Measurements from ENCODE around the gene ERGIC3. TPM values are rescaled to one million over a fixed set of nuclear protein-coding genes. Genes with fewer than 3 reads are reported as not detected.

The ERGIC3 gene
- total RNA-seq, 4 donors from 2014 or later: 124 to 310 (median 195) TPM

DNA sequence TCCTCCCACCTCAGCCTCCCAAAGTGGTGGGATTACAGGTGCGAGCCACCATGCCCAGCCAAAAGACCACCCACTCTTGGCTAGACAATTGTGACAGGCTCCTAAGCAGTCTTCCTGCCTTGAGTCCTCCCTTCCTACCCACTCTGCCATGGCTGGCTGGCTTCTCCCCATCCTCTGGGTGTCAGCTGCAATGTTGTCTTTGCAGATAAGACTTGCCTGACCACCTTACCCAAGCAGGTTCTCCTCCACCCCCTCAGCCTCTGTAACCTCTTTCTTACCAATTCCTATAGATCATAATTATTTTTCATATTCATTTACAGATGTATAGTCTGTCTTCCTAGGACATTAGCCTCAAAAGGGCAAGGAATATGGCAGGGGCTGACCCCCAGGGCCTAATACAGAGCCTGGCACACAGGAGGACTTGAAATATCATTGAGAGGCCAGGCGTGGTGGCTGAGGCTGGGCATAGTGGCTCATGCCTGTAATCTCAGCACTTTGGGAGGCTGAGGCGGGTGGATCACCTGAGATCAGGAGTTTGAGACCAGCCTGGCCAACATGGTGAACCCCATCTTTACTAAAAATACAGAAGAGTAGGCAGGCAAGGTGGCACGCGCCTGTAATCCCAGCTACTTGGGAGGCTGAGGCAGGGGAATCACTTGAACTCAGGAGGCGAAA is 45.0 kb downstream of the ERGIC3 start:
- TF ChIP-seq, protein P1, sequence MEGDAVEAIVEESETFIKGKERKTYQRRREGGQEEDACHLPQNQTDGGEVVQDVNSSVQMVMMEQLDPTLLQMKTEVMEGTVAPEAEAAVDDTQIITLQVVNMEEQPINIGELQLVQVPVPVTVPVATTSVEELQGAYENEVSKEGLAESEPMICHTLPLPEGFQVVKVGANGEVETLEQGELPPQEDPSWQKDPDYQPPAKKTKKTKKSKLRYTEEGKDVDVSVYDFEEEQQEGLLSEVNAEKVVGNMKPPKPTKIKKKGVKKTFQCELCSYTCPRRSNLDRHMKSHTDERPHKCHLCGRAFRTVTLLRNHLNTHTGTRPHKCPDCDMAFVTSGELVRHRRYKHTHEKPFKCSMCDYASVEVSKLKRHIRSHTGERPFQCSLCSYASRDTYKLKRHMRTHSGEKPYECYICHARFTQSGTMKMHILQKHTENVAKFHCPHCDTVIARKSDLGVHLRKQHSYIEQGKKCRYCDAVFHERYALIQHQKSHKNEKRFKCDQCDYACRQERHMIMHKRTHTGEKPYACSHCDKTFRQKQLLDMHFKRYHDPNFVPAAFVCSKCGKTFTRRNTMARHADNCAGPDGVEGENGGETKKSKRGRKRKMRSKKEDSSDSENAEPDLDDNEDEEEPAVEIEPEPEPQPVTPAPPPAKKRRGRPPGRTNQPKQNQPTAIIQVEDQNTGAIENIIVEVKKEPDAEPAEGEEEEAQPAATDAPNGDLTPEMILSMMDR (IDR thresholded peaks at IDR 0.05): no peak
- no peak for TF ChIP-seq POLR2A (IDR thresholded peaks at IDR 0.05)
- Histone ChIP-seq H3K27ac (no peak overlapping the region), H3K36me3 (no peaks in the 10 kb centered on the region), H3K4me3 (no peak overlapping the region), H3K4me1 (no peaks in the 10 kb centered on the region), H3K27me3 (no peaks in the 10 kb centered on the region), H3K9me3 (no peaks in the 10 kb centered on the region)
- no peak for DNase-seq
- intact Hi-C loops (cut with DNase I; ENCODE audit: low total_unique reads): no loop called here

GRCh38 chr20:35587436-35587835 is 45.6 kb downstream of the ERGIC3 start:
- TF ChIP-seq, protein P1 (IDR thresholded peaks at IDR 0.05): no peak
- TF ChIP-seq POLR2A (IDR thresholded peaks at IDR 0.05): no peak
- Histone ChIP-seq H3K4me1 (no peaks in the 10 kb centered on the region), H3K9me3 (no peaks in the 10 kb centered on the region), H3K4me3 (no peak overlapping the region), H3K27ac (no peak overlapping the region), H3K36me3 (no peaks in the 10 kb centered on the region), H3K27me3 (no peaks in the 10 kb centered on the region)
- DNase-seq: no peak
- intact Hi-C loops (cut with DNase I; ENCODE audit: low total_unique reads): no loop called here

- no peak for TF ChIP-seq POLR2A (IDR thresholded peaks at IDR 0.05)
- TF ChIP-seq, protein P1 (IDR thresholded peaks at IDR 0.05): no peak
Measured at GRCh38 chr20:35588397-35588796, 46.5 kb downstream of the ERGIC3 start.

GRCh38 chr20:35592339-35592974 is 50.6 kb downstream of the ERGIC3 start:
- intact Hi-C loops (cut with DNase I; ENCODE audit: low total_unique reads): no loop called here
- no peaks in the 10 kb centered on the region for H3K4me1 ChIP-seq
- H3K27me3 ChIP-seq: no peaks in the 10 kb centered on the region
- no peak overlapping the region for H3K4me3 ChIP-seq
- no peaks in the 10 kb centered on the region for H3K9me3 ChIP-seq
- no peak for DNase-seq
- no peak for TF ChIP-seq POLR2A (IDR thresholded peaks at IDR 0.05)
- TF ChIP-seq, protein P1 (IDR thresholded peaks at IDR 0.05): no peak
- H3K36me3 ChIP-seq: no peaks in the 10 kb centered on the region
- no peak overlapping the region for H3K27ac ChIP-seq

More at GRCh38 chr20:35588397-35588796, 46.5 kb downstream of the ERGIC3 start:
- Histone ChIP-seq H3K4me1 (no peaks in the 10 kb centered on the region), H3K27ac (no peak overlapping the region), H3K27me3 (no peaks in the 10 kb centered on the region), H3K36me3 (no peaks in the 10 kb centered on the region), H3K4me3 (no peak overlapping the region), H3K9me3 (no peaks in the 10 kb centered on the region)
- intact Hi-C loops (cut with DNase I; ENCODE audit: low total_unique reads): no loop called here
- DNase-seq: no peak

DNA sequence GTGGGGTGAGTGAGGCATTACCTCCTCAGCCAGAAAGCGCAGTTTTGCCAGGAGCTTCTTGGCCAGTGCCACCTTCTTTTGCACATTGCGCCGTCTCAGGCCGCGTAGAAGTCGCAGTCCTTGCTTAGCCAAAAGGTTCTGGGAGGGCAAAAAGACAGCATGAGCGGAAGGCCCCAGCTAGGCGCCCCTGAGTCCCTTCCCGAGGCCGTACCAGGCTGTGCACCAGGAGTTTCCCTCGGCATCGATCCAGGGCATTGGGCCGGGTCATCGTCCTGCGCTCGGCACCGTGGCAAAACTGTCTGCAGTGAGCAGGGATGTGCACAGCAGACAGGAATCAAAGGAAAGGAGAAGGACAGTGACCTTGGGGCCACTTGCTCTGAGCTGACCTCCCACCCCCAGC is 53.6 kb downstream of the ERGIC3 start:
- Histone ChIP-seq H3K4me1 (peaks cover 0 to 1% of the 10 kb centered on the region in 2 donors), H3K36me3 (no peaks in the 10 kb centered on the region), H3K27me3 (peaks cover 0 to 2% of the 10 kb centered on the region in 2 donors), H3K4me3 (no peak overlapping the region), H3K9me3 (no peaks in the 10 kb centered on the region), H3K27ac (no peak overlapping the region)
- DNase-seq: no peak
- intact Hi-C loops (cut with DNase I; ENCODE audit: low total_unique reads): no loop called here
- no peak for TF ChIP-seq POLR2A (IDR thresholded peaks at IDR 0.05)
- TF ChIP-seq, protein P1 (IDR thresholded peaks at IDR 0.05): no peak
